HG02852 (cell line): ENCODE results near the gene ADAMTS6.
"Not testable (repeated sequence)": the region's sequence is repeated elsewhere in the genome, so short reads cannot be mapped to it uniquely, and the experiment has no call there.

Experiments
- ATAC-seq: cut with Tn5 transposase; IDR thresholded peaks from one replicate; pipeline ENCODE4 v1.9.1; 2021; ENCODE audit warnings: mild to moderate bottlenecking, moderate library complexity; ENCODE audit not compliant: unreplicated experiment

Gene ADAMTS6

DNA sequence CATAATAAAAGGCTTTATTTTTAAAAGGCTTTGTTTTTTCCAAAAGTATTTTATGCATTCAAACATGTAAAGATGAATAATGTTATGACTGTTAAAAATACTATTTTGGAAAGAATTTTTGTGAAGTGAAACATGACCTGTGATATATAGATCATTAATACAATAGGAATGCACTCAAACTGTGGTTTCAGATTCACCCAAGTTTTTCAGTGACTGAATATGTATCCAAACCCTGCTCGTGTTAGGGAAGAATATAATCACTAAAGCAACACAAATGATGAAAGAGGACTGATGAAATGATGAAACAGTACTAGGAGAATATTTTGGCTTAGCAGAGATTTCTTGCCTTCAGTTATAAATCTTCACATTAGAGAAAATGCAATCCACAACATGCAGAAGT lies 278.0 kb downstream of the ADAMTS6 start:
- ATAC-seq: no peak

DNA sequence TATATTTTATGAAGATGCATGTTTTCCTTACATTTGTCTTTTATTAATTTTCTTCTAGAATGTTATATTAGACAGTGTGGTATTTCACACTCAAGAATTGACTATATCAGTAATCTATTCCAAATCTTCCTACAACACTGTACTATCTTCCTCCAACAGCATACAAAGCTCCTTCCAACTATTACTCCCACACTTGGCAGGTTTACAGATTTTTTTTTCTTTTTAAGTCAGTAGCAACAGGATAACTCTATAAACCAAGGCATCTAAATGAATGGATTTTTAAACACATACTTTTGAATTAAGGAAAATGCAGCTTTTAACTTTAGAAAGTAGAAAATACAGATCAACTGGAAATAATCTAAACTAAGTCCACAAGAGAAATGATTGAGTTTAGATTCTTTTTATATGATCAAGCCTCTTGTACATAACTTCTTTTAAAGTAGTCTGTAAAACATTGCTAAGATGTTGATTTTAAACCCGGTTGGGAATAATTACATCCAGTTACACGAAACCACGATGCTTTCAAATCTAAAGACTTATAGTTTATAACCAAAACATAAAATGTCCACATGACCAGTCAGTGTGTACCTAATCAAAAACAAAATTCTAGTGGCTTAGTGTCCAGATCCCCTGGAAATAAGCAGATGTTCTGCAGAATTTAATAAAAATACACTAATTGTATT lies 281.6 kb downstream of the ADAMTS6 start:
- no peak for ATAC-seq

- ATAC-seq: no peak
These were observed 283.1 kb downstream of the ADAMTS6 start for GRCh38 chr5:65198456-65199120.

DNA sequence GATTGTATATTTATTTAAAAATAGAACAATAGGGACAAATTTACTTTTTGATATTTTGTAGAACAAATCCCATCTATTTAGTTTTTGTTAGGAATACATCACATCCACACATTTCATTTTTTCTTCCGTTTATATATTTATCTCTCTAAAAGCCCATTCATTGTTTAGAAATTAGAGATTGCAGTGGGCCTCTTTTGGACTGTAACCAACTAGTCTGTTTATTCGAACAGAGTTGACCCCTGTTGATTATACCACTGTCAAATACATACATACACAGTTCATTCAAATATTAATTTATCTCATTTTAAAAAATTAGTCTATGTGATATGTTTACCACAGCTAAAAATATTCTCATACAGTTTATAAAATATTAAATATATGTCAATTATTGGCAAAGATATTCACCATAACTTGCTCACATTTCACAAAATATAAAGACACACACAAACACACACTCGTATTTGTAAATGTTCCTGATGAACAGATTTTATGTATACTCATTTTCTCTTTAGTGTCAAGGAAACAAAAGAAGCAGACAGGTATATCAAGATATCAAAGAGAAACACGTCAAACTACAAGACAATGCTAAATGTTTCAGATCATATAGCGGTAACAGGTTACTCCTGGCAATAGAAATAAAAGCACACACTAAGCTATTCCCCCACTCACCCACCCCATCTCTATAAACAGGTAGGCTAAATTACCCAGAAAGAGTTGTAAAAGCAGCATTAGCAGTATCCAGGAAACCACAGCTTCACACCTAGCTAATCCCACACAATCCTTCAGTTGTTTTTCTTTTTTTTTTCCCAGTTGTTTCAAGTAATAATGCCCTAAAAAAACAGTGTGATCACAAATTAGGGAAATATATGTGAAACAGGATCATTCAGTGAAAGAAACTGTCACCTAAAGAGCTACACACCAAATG lies 283.9 kb downstream of the ADAMTS6 start:
- no peak for ATAC-seq

DNA sequence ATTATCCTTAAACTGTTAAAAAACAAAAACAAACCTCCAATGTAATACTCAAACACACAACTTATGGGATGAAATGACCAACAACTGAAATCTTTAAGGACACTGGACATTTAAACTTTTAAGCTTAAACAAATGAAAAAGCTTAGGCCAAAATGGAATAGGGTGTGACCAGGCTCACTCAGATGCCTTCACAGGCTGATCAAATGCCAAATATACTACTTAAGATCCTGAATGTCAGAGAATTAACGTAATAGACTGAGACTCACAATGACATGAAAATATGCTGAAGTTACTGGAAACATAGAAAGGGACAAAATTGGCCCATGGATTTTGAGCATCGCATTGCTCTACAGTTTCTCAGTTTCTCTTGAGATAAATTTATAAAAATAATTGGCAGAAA lies 286.8 kb downstream of the ADAMTS6 start:
- ATAC-seq: no peak

GRCh38 chr5:65192331-65192730 lies 289.4 kb downstream of the ADAMTS6 start:
- ATAC-seq: no peak

- ATAC-seq: no peak
These were observed 290.1 kb downstream of the ADAMTS6 start for GRCh38 chr5:65191554-65192135.

- ATAC-seq: peak; percentile 84
These were observed 291.2 kb downstream of the ADAMTS6 start for GRCh38 chr5:65190328-65191053.

GRCh38 chr5:65186646-65187227 lies 295.0 kb downstream of the ADAMTS6 start:
- no peak for ATAC-seq

DNA sequence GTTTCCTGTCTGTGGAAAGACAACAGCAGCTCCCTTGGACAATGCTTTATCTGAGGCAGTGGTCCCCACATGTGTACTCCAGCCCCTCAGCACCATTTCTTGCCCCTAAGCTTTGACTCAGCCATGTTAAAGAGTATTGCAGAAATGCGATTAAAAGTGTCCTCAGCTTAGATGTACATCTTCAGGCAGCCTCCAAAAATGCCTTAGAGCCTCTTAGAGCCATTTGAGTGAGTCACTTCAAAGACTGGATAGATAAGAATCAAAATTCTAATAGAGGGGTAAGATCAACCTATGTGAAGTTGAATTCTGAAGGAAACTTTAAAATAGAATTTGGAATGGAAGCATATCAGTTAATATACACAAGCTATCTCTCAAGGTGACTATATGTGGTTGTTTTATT lies 296.3 kb downstream of the ADAMTS6 start:
- ATAC-seq: no peak

- ATAC-seq: no peak
These were observed 296.9 kb downstream of the ADAMTS6 start for GRCh38 chr5:65184780-65185179.

GRCh38 chr5:65174231-65174630 lies 307.5 kb downstream of the ADAMTS6 start:
- not testable (repeated sequence) for ATAC-seq

- no peak for ATAC-seq
These were observed 308.6 kb downstream of the ADAMTS6 start for GRCh38 chr5:65173130-65173525.

DNA sequence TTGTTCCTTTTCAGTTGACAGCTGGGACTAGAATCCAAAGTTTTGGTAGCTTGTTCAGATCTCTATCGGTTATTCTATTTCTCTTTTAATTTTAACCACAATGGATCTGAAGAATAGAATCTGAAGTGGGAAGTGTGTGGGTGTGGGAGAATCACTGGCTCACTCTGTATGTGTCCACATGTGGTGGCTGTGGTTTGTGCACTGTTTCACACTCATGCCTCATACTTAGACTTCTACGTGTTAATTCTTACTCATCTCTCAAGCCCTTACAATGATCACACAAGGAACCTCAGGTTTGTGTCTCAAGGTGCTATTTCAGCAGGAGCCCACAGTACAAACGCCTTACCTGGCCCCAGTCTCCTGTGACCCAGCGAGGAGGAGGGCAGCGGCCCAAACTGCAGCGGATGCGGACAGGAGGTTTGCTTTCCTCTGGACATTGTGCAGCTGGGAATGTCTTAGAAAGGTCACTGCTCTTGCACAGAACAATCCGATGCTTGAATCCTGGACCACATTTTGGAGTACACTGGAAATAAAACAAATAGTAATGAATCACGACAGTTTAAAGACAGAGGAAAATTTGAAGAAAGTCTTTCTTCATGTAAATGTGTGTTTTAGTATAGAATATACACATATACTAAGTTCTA lies 309.1 kb downstream of the ADAMTS6 start:
- ATAC-seq: peak; percentile 99

DNA sequence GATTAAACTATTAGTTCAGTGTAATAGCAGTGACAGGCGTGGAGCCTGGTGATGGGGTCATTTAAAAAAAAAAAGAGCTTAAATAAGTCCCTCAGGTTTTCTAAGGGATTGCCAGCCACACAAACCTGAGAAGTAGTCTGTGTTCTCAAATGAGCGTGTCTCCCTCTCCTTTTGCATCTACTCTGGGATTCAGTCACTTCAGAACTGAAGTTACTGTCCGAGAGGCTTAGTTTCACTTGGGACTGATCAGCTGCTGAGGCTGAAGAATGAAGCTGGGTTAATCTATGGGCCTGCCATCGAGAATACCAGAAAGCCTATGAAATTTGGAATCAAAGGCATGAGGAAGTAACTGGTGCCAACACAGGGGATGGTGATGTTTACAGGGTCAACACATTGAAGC lies 310.1 kb downstream of the ADAMTS6 start:
- ATAC-seq: peak; percentile 59

- no peak for ATAC-seq
These were observed 318.0 kb downstream of the ADAMTS6 start for GRCh38 chr5:65163698-65164097.

- no peak for ATAC-seq
These were observed 320.1 kb downstream of the ADAMTS6 start for GRCh38 chr5:65161655-65162054.

- no peak for ATAC-seq
These were observed 323.7 kb downstream of the ADAMTS6 start for GRCh38 chr5:65157906-65158603.

GRCh38 chr5:65156933-65157332 lies 324.8 kb downstream of the ADAMTS6 start:
- no peak for ATAC-seq
